Epithelial cell of proximal tubule (primary cell): ENCODE results near the gene KREMEN1. TPM values are rescaled to one million over a fixed set of nuclear protein-coding genes. Genes with fewer than 3 reads are reported as not detected.

Experiments
- DNase-seq: peaks from one replicate; pipeline ENCODE4 v3.0.0-alpha.2; 2011; ENCODE audit warnings: low read depth
- H3K4me3 ChIP-seq: 2 replicates; pipeline ENCODE4 v1.5.1; 2011; ENCODE audit warnings: low read depth, mild to moderate bottlenecking, low read length
- total RNA-seq: library from RNA; depleted of rRNA; stranded (reverse); fragments of >200 nt; gene quantifications from 2 replicates; pipeline ENCODE4 v1.2.3, GENCODE V29; 2015
- TF ChIP-seq, protein P1 (sequence below): conservative IDR thresholded peaks from 2 replicates; pipeline ENCODE4 v1.5.1; 2012; ENCODE audit warnings: low read depth, mild to moderate bottlenecking, low read length

KREMEN1 gene, protein sequence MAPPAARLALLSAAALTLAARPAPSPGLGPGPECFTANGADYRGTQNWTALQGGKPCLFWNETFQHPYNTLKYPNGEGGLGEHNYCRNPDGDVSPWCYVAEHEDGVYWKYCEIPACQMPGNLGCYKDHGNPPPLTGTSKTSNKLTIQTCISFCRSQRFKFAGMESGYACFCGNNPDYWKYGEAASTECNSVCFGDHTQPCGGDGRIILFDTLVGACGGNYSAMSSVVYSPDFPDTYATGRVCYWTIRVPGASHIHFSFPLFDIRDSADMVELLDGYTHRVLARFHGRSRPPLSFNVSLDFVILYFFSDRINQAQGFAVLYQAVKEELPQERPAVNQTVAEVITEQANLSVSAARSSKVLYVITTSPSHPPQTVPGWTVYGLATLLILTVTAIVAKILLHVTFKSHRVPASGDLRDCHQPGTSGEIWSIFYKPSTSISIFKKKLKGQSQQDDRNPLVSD
- total RNA-seq = 4.8 and 10.8 TPM in 2 replicates

DNA sequence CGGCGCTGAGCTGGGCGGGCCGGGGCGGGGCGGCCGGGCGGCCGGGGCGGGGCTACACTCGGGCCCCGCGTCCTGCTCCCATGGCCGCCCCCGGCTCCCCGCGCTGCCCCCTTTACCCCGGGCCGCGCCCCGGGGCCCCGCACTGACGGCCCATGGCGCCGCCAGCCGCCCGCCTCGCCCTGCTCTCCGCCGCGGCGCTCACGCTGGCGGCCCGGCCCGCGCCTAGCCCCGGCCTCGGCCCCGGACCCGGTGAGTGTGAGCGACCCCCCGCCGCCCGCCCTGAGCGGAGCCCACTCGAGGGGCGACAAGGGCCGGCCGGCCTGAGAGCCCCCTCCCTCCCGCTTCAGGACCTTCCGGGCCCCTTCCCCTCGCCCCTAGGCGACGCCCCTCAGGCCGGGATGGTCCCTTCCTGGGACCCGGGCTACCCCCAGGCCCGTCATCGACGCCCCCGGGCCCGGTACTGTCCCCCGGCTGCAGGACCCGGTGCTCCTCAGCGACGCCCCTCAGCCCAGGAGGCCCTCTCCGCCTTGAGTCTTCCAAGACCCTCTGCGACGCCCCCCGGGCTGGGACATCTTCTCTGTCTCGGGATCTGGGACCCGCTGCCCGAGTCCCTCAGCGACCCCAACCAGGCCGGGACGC is at the start of gene KREMEN1:
KREMEN1 (plus strand) TSS at position 57 of the 639 bp plus-strand sequence; CDS start at position 153, 96 bp downstream.
- TF ChIP-seq, protein P1, sequence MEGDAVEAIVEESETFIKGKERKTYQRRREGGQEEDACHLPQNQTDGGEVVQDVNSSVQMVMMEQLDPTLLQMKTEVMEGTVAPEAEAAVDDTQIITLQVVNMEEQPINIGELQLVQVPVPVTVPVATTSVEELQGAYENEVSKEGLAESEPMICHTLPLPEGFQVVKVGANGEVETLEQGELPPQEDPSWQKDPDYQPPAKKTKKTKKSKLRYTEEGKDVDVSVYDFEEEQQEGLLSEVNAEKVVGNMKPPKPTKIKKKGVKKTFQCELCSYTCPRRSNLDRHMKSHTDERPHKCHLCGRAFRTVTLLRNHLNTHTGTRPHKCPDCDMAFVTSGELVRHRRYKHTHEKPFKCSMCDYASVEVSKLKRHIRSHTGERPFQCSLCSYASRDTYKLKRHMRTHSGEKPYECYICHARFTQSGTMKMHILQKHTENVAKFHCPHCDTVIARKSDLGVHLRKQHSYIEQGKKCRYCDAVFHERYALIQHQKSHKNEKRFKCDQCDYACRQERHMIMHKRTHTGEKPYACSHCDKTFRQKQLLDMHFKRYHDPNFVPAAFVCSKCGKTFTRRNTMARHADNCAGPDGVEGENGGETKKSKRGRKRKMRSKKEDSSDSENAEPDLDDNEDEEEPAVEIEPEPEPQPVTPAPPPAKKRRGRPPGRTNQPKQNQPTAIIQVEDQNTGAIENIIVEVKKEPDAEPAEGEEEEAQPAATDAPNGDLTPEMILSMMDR = no peak
- H3K4me3 ChIP-seq = peak within 1 kb of the TSS; percentile 67
- no peak for DNase-seq

GRCh38 chr22:29023172-29023796 is 49.6 kb upstream of the KREMEN1 start:
- DNase-seq = no peak
- TF ChIP-seq, protein P1 = no peak
- no peak overlapping the region for H3K4me3 ChIP-seq

DNA sequence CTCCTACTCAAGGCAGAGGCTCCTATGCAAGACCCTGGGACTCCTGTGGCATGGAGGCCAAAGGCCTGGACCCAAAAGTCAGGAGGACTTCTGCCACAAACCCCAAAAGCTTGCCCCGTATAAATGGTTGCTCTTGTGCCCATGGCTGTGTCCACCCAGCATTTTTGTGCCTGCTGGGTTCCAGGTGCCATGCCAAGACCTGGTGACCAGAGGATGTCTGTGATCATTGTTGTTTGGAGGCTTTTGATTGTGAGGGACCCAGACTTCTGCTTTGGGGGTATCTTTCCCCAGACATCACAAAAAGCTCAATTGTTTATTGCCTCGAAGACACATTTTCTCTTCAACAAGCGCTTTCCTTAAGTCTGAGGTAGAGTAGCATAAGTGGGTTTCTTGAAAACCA is 46.3 kb upstream of the KREMEN1 start:
- TF ChIP-seq, protein P1 = no peak

GRCh38 chr22:29028468-29028867 is 44.4 kb upstream of the KREMEN1 start:
- DNase-seq = no peak
- TF ChIP-seq, protein P1 = no peak
- H3K4me3 ChIP-seq = no peak overlapping the region

More for the DNA sequence above, 46.3 kb upstream of the KREMEN1 start:
- no peak for DNase-seq
- no peak overlapping the region for H3K4me3 ChIP-seq

DNA sequence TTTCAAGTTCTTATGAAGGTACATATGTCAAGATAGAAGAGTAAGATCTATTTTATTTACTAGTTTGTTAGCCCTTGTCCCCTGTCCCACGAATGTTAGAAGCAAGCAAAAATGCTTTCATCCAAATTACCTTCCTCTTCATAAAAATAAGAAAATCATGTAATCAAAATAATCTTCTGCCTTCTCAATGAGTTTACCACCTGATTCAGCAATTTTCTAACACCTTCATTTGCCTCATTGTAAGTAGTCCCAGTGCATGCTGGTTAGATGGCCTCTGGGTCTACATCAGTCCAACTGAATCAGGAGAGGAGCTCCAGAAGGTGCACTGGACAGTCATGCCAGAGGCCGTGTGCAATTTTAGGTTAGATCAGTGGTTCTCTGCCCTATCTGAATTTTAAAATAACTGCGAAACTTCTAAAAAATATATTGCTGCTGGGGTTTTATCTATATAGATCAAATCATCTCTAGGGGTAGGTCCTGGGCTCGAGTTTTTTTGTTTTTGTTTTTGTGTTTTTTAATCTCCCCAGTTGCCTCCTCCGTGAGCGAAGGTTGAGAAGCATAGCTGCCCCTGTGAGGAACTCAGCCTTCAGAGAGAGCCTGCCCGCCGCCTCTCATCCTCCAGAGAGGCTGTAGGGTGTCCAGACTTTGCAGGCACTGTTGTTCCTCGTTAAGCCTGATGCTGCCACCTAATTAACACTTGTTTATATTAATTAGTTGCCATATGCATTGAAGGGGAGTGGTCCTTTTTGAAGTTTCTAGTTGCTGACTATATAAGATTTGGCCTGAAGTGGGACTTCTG is 43.4 kb upstream of the KREMEN1 start:
- H3K4me3 ChIP-seq = no peak overlapping the region

More for the DNA sequence above, 43.4 kb upstream of the KREMEN1 start:
- DNase-seq = no peak
- TF ChIP-seq, protein P1 = no peak
